Right lobe of liver (tissue), 4 donors: ENCODE measurements around the gene PLXNA2.

ENCODE experiments used
- CTCF ChIP-seq, 4 donors: fragments of 200-600 bp in 3 of 4; fragments of 450-650 bp in 1 of 4; IDR thresholded peaks; one replicate each; pipeline versions ENCODE4 v1.5.1 to v1.8.0; 2016 to 2022; ENCODE audit warnings: antibody characterized with exemption in 4 of 4, mild to moderate bottlenecking in 2 of 4
- POLR2A ChIP-seq: fragments of 450-650 bp; IDR thresholded peaks from one replicate; pipeline ENCODE4 v1.6.1; 2017; ENCODE audit warnings: antibody characterized with exemption, mild to moderate bottlenecking
- donor health status: DM: no; HTN: no; CAD: no.
- donor health status: DM: no; HTN: no; CAD: no.
- donor health status: DM: no; HTN: yes; CAD: no.

DNA sequence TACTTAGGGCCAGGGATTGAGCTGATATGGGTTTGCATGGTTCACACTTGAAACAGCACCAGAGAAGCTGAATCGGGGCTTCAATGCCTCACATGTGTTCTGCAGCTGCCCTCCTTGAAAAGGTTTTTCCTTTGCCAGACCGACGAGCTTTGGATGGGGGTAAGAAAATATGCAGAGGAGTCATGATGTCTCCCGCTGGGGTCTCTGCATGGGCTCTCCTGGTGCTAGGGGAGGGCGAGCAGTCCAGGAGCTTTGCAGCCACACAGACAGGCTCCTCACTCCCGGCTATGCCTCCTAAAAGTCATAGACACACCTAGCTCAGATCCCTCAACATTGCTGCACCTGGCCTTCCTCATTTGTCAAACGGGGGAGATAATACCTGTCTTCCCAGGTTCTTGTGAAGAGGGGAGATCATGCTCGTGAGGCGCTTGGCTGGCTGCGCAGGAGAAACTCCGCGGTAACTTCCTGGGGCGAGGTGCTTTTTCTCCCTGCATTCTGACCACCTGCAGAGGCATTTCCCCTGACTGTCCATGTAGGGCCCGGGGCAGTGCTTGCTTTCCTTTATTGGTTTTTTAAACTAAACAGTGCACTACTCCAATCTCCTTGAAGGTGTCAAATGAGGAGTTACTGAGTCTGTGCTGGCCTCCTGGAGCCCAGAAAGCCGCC, 112.4 kb downstream of the PLXNA2 start:
- no peak for TF ChIP-seq POLR2A
- no peak for TF ChIP-seq CTCF (IDR thresholded peaks at IDR 0.05)
